SK-N-MC (cell line): ENCODE data around the gene SLC26A2.

ENCODE experiments used
- DNase-seq: peaks from one replicate; pipeline ENCODE4 v3.0.0-alpha.2; 2011; ENCODE audit warnings: low read depth, low spot score
- H3K27ac ChIP-seq: fragments of 200-600 bp; sonication (generic); 2 replicates; pipeline ENCODE4 v1.5.1; 2016; ENCODE audit warnings: mixed run types
- H3K36me3 ChIP-seq: fragments of 200-600 bp; sonication (generic); 2 replicates; pipeline ENCODE4 v1.6.1; 2017; ENCODE audit warnings: antibody characterized with exemption, low read length, mixed read lengths; ENCODE audit not compliant: insufficient read depth
- H3K4me3 ChIP-seq: fragments of 200-600 bp; sonication (generic); 2 replicates; pipeline ENCODE4 v1.5.1; 2016
- H3K9ac ChIP-seq: fragments of 200-600 bp; sonication (generic); 2 replicates; pipeline ENCODE4 v1.8.0; 2017; ENCODE audit warnings: mixed run types, mixed read lengths; ENCODE audit not compliant: insufficient read length
- H3K9me3 ChIP-seq: fragments of 200-600 bp; sonication (generic); 2 replicates; pipeline ENCODE4 v1.6.1; 2017; ENCODE audit warnings: low read depth, mild to moderate bottlenecking, antibody characterized with exemption, low read length, moderate library complexity, mixed read lengths
- EZH2 ChIP-seq: fragments of 200-600 bp; sonication (generic); IDR thresholded peaks from one replicate; pipeline ENCODE4 v1.6.1; 2017; ENCODE audit warnings: antibody characterized with exemption
- FOXP2 ChIP-seq: optimal IDR thresholded peaks from 2 replicates; pipeline ENCODE3; 2011; ENCODE audit warnings: mild to moderate bottlenecking, moderate library complexity; ENCODE audit not compliant: insufficient read depth; ENCODE audit errors: extremely low read length, control extremely low read depth
- POLR2AphosphoS5 ChIP-seq: IDR thresholded peaks from 2 replicates; pipeline ENCODE4 v1.6.1; 2012; ENCODE audit warnings: mild to moderate bottlenecking, low read depth, low read length, borderline replicate concordance

SLC26A2 gene

DNA sequence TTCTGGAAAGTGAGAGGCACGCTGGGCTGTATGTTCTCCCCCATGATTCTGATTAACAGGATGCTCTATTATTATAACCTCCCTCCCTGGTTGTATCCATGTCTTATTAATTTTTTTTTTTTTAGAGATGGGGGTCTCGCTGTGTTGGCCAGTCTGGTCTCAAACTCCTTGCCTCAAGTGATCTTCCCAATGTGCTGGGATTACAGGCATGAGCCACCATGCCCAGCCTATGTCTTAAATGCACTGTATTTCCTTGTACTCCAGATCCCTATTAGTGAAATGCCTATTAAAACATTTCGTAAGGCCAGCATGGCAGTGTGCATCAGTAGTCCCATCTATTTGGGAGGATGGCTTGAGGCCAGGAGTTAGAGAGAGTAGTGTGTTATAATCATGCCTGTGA lies 32.9 kb downstream of the SLC26A2 start:
- H3K27ac ChIP-seq = no peak overlapping the region
- no peak overlapping the region for H3K9ac ChIP-seq
- TF ChIP-seq FOXP2 = no peak
- TF ChIP-seq EZH2 = no peak
- TF ChIP-seq POLR2AphosphoS5 = no peak
- H3K36me3 ChIP-seq = no peaks in the 10 kb centered on the region; the same call in 1 of the 2 replicates
- DNase-seq = no peak
- no peaks in the 10 kb centered on the region for H3K9me3 ChIP-seq
- H3K4me3 ChIP-seq = no peak overlapping the region

GRCh38 chr5:149995385-149996204 lies 35.0 kb downstream of the SLC26A2 start:
- Histone ChIP-seq H3K9me3 (no peaks in the 10 kb centered on the region), H3K27ac (no peak overlapping the region), H3K9ac (no peak overlapping the region), H3K36me3 (no peaks in the 10 kb centered on the region; the same call in 1 of the 2 replicates), H3K4me3 (no peak overlapping the region)
- DNase-seq = no peak
- TF ChIP-seq EZH2 (no peak), POLR2AphosphoS5 (no peak), FOXP2 (no peak)

- Histone ChIP-seq H3K9ac (no peak overlapping the region), H3K9me3 (no peaks in the 10 kb centered on the region), H3K4me3 (no peak overlapping the region), H3K36me3 (no peaks in the 10 kb centered on the region; the same call in 1 of the 2 replicates), H3K27ac (no peak overlapping the region)
- TF ChIP-seq FOXP2 (no peak), EZH2 (no peak), POLR2AphosphoS5 (no peak)
- no peak for DNase-seq
These were observed 35.8 kb downstream of the SLC26A2 start for GRCh38 chr5:149996205-149996890.

GRCh38 chr5:149998281-149998680 lies 37.7 kb downstream of the SLC26A2 start:
- H3K9ac ChIP-seq = no peak overlapping the region
- DNase-seq = no peak
- no peaks in the 10 kb centered on the region for H3K9me3 ChIP-seq
- TF ChIP-seq EZH2 = no peak
- TF ChIP-seq FOXP2 = no peak
- no peak for TF ChIP-seq POLR2AphosphoS5
- no peak overlapping the region for H3K4me3 ChIP-seq
- H3K27ac ChIP-seq = no peak overlapping the region
- H3K36me3 ChIP-seq = no peaks in the 10 kb centered on the region; the same call in 1 of the 2 replicates

DNA sequence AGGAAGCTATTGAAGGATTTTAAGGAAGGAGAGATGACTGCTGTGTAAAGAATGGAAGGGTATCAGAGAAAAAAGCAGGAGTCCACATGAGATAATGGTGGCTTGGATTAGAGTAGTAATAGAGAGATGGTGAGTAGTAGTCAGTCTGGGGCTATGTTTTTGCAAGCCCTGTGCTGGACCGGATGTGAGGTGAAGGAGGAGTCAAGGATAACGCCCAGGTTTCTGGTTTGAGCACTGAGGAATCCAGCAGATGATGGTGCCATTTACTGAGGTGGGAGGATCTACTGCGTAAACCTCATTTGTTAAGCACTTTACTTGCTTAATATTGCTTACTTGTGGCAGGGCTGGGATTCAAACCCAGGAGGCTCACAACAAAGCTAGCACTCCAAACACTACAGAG lies 38.8 kb downstream of the SLC26A2 start:
- H3K27ac ChIP-seq = no peak overlapping the region
- no peak for DNase-seq
- H3K9ac ChIP-seq = peak overlapping the region; percentile 95

GRCh38 chr5:149999866-150000255 lies 39.3 kb downstream of the SLC26A2 start:
- Histone ChIP-seq H3K27ac (peak overlapping the region; percentile 38; the same call in 1 of the 2 replicates), H3K36me3 (peaks cover 5% of the 10 kb centered on the region), H3K4me3 (peak overlapping the region; percentile 98), H3K9ac (peak overlapping the region; percentile 95), H3K9me3 (no peaks in the 10 kb centered on the region)
- TF ChIP-seq EZH2 = no peak
- TF ChIP-seq FOXP2 = no peak
- TF ChIP-seq POLR2AphosphoS5 = no peak
- no peak for DNase-seq

More for the DNA sequence above, 38.8 kb downstream of the SLC26A2 start:
- H3K4me3 ChIP-seq = peak overlapping the region; percentile 98
- no peaks in the 10 kb centered on the region for H3K9me3 ChIP-seq
- no peak for TF ChIP-seq FOXP2
- peaks cover under 1% of the 10 kb centered on the region for H3K36me3 ChIP-seq

- Histone ChIP-seq H3K9ac (peak within 1 kb of the TSS; percentile 95), H3K4me3 (peak within 1 kb of the TSS; percentile 98), H3K9me3 (no peaks in the 10 kb centered on the region), H3K27ac (peak within 1 kb of the TSS; percentile 38; the same call in 1 of the 2 replicates), H3K36me3 (peaks cover 9% of the 10 kb centered on the region)
- DNase-seq = no peak
- TF ChIP-seq EZH2 (no peak), FOXP2 (no peak), POLR2AphosphoS5 (peak; percentile 92)
These were observed 39.9 kb downstream of the SLC26A2 start, which contains the start of the genes HMGXB3 and TIGD6 for GRCh38 chr5:150000256-150000989. Gene HMGXB3 (plus strand): TSS chr5:150000739. CDS start chr5:150004853, 4,114 bp downstream. Gene TIGD6 (minus strand): TSS chr5:150000654. CDS start chr5:149996348, 4,306 bp downstream.

DNA sequence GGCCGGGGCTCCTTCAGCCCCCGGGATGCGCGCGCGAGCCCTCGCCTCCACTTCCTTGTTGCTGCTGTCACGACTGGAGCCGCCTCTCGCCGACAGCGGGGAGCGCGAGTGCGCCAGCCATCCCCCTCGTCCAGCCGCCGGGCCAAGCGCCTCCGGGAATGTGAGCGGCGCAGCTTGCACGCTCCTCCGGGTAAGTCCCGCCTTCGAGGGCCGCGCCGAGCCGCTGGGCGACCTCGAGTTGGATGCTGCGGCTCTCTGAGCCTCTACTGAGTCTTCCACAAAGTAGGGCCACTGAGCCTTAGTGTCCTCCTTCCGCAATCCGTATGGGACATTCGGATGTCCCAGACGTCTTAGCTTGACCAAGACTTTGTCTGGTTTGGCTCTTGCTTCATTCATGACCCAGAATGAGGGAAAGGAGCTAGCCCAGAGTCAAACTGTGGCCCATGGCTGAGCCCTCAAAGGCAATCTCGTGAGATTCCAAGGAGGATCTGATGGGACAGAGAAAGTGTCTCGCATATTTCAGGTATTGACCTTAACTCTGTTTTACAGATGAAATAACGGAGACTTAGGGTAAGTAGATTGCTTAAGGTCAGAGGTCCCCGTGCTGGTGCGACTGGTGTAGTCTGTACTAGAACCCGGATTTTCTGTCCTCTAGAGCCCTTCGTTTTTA lies 40.6 kb downstream of the SLC26A2 start:
- no peaks in the 10 kb centered on the region for H3K9me3 ChIP-seq
- DNase-seq = no peak
- peak overlapping the region; percentile 98 for H3K4me3 ChIP-seq
- H3K9ac ChIP-seq = peak overlapping the region; percentile 95
- TF ChIP-seq POLR2AphosphoS5 (no peak), EZH2 (no peak), FOXP2 (no peak)
- peaks cover 15% of the 10 kb centered on the region for H3K36me3 ChIP-seq
- no peak overlapping the region for H3K27ac ChIP-seq
